ENCODE measurements around the gene RPAP3.

GRCh38 chr12:47715877-47716548 lies 10.2 kb upstream of the RPAP3 start:
- TF ChIP-seq CTCF (IDR thresholded peaks at IDR 0.05; ENCODE audit: borderline replicate concordance, extremely low read depth, low read length, poor library complexity, severe bottlenecking) = no peak
- no peak for TF ChIP-seq EZH2 (IDR thresholded peaks at IDR 0.05; ENCODE audit: borderline replicate concordance, low read depth, low read length, severe bottlenecking)
